Measurements from ENCODE around the gene STK38. TPM values are rescaled to one million over a fixed set of nuclear protein-coding genes. Genes with fewer than 3 reads are reported as not detected.

STK38 gene
- total RNA-seq, 1 experiment from 2014 or later = 44.7 TPM

GRCh38 chr6:36469946-36470345, 77.3 kb downstream of the STK38 start:
- Histone ChIP-seq H3K27me3 (ENCODE audit: control insufficient read depth, insufficient read depth, low read length) (no peaks in the 10 kb centered on the region), H3K27ac (ENCODE audit: low read length) (no peak overlapping the region), H3K9me3 (ENCODE audit: control insufficient read depth, insufficient read depth, low read depth, low read length) (no peaks in the 10 kb centered on the region), H3K4me1 (ENCODE audit: control insufficient read depth, insufficient read depth, low read length) (no peaks in the 10 kb centered on the region; the same call in 1 of the 2 replicates), H3K4me3 (ENCODE audit: low read depth in 2 of 2, low read length in 2 of 2) (no peak overlapping the region), H3K36me3 (ENCODE audit: control insufficient read depth, insufficient read depth, low read length) (0 out of 2 replicates have a peak, but pooled peaks cover 3% of the 10 kb centered on the region)
- BruUV-seq (replicated peaks) = no TSS peak
- in situ Hi-C loops (cut with HindIII; ENCODE audit: low pct_unique_long_range_greater_than_20kb, low sequenced_read_pairs) = no loop called here
- POLR2A ChIA-PET = no interaction called here
- CTCF ChIA-PET = no interaction called here
- intact Hi-C loops (cut with micrococcal nuclease; ENCODE audit: unreplicated experiment) = no loop called here
- no peak for ATAC-seq
- no peak for TF ChIP-seq TCF7L2 (IDR thresholded peaks at IDR 0.05; ENCODE audit: low read depth, low read length)
- TF ChIP-seq REST (IDR thresholded peaks at IDR 0.05; ENCODE audit: insufficient read depth in 1 of 2, low read depth in 2 of 2, low read length in 1 of 2) = no peak
- TF ChIP-seq POLR2AphosphoS5 (IDR thresholded peaks at IDR 0.05; ENCODE audit: low read depth, low read length) = no peak
- TF ChIP-seq SIN3A (IDR thresholded peaks at IDR 0.05; ENCODE audit: borderline replicate concordance, insufficient read depth, low read depth, low read length) = no peak
- TF ChIP-seq CTCF (IDR thresholded peaks at IDR 0.05) = no peak
- DNase-seq (ENCODE audit: low read depth, low spot score) = no peak

GRCh38 chr6:36469148-36469661, 78.1 kb downstream of the STK38 start:
- Histone ChIP-seq H3K36me3 (ENCODE audit: control insufficient read depth, insufficient read depth, low read length) (no peaks in the 10 kb centered on the region), H3K4me1 (ENCODE audit: control insufficient read depth, insufficient read depth, low read length) (no peaks in the 10 kb centered on the region; the same call in 1 of the 2 replicates), H3K9me3 (ENCODE audit: control insufficient read depth, insufficient read depth, low read depth, low read length) (no peaks in the 10 kb centered on the region), H3K4me3 (ENCODE audit: low read depth in 2 of 2, low read length in 2 of 2) (no peak overlapping the region), H3K27ac (ENCODE audit: low read length) (no peak overlapping the region), H3K27me3 (ENCODE audit: control insufficient read depth, insufficient read depth, low read length) (no peaks in the 10 kb centered on the region)
- no peak for TF ChIP-seq REST (IDR thresholded peaks at IDR 0.05; ENCODE audit: insufficient read depth in 1 of 2, low read depth in 2 of 2, low read length in 1 of 2)
- no peak for TF ChIP-seq CTCF (IDR thresholded peaks at IDR 0.05)
- no peak for TF ChIP-seq SIN3A (IDR thresholded peaks at IDR 0.05; ENCODE audit: borderline replicate concordance, insufficient read depth, low read depth, low read length)
- no peak for TF ChIP-seq POLR2AphosphoS5 (IDR thresholded peaks at IDR 0.05; ENCODE audit: low read depth, low read length)
- no peak for TF ChIP-seq TCF7L2 (IDR thresholded peaks at IDR 0.05; ENCODE audit: low read depth, low read length)
- POLR2A ChIA-PET = no interaction called here
- intact Hi-C loops (cut with micrococcal nuclease; ENCODE audit: unreplicated experiment) = no loop called here
- DNase-seq (ENCODE audit: low read depth, low spot score) (no peak), ATAC-seq (no peak)
- in situ Hi-C loops (cut with HindIII; ENCODE audit: low pct_unique_long_range_greater_than_20kb, low sequenced_read_pairs) = no loop called here
- CTCF ChIA-PET = no interaction called here
- no TSS peak for BruUV-seq (replicated peaks)
